ENCODE results near the gene BTBD9.

DNA sequence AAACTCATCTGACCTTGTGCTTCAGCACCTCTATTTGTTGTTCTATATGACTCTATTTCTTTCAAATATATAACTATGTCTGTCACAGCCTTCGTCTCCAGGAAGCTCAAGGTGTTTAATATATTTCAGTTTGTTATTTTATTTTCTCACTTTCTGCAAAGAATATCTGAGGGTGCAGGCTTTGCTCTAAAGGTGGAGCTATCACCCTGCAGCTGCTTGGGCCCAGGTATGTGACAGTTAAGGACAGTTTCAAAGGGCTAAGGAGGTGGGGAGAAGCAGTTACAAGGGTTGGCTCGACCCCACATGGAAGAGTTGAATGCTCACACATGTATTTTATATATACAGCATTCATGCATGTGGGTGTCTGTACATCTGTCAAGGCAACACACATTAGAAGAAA is 405.6 kb downstream of the BTBD9 start:
- TF ChIP-seq, protein P1, sequence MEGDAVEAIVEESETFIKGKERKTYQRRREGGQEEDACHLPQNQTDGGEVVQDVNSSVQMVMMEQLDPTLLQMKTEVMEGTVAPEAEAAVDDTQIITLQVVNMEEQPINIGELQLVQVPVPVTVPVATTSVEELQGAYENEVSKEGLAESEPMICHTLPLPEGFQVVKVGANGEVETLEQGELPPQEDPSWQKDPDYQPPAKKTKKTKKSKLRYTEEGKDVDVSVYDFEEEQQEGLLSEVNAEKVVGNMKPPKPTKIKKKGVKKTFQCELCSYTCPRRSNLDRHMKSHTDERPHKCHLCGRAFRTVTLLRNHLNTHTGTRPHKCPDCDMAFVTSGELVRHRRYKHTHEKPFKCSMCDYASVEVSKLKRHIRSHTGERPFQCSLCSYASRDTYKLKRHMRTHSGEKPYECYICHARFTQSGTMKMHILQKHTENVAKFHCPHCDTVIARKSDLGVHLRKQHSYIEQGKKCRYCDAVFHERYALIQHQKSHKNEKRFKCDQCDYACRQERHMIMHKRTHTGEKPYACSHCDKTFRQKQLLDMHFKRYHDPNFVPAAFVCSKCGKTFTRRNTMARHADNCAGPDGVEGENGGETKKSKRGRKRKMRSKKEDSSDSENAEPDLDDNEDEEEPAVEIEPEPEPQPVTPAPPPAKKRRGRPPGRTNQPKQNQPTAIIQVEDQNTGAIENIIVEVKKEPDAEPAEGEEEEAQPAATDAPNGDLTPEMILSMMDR (IDR thresholded peaks at IDR 0.05 in 8 of 11, conservative IDR thresholded peaks at IDR 0.05 in 3 of 11): no peak
- TF ChIP-seq POLR2A (IDR thresholded peaks at IDR 0.05): no peak
